Breast epithelium (tissue), 3 donors: ENCODE measurements around the gene TMEM106C.

ENCODE experiments used
- CTCF ChIP-seq, 3 donors: fragments of 450-650 bp; IDR thresholded peaks; one replicate each; pipeline ENCODE4 v1.5.1; 2016 to 2017; ENCODE audit warnings: antibody characterized with exemption in 3 of 3, mild to moderate bottlenecking in 3 of 3, moderate library complexity in 3 of 3
- POLR2A ChIP-seq: fragments of 450-650 bp; IDR thresholded peaks from one replicate; pipeline ENCODE4 v1.6.1; 2016; ENCODE audit warnings: antibody characterized with exemption, mild to moderate bottlenecking, moderate library complexity
- POLR2AphosphoS5 ChIP-seq, 3 donors: sonication (generic); formaldehyde crosslinking; IDR thresholded peaks; one replicate each; pipeline ENCODE4 v1.6.1; 2017; ENCODE audit warnings: antibody characterized with exemption in 3 of 3

- TF ChIP-seq CTCF (IDR thresholded peaks at IDR 0.05), result no peak
- no peak for TF ChIP-seq POLR2AphosphoS5 (IDR thresholded peaks at IDR 0.05)
- TF ChIP-seq POLR2A, result no peak
Measured at GRCh38 chr12:47989023-47989417, 25.6 kb downstream of the TMEM106C start.
